Osteocyte (in vitro differentiated cells): ENCODE measurements around the gene TPST2. TPM values are rescaled to one million over a fixed set of nuclear protein-coding genes. Genes with fewer than 3 reads are reported as not detected.
A peak's percentile ranks its signal among the peaks of the same experiment; 100 is the strongest.

Experiments used
- DNase-seq: peaks from one replicate; pipeline ENCODE4 v3.0.0; 2021; ENCODE audit warnings: mixed read lengths; ENCODE audit not compliant: unreplicated experiment; ENCODE audit errors: extremely low spot score
- H3K27ac Mint-ChIP-seq: one replicate; pipeline ENCODE4 v1.8.0; 2021; ENCODE audit warnings: mild to moderate bottlenecking, mixed read lengths; ENCODE audit not compliant: unreplicated experiment
- H3K27me3 Mint-ChIP-seq: one replicate; pipeline ENCODE4 v1.8.0; 2021; ENCODE audit warnings: mixed read lengths; ENCODE audit not compliant: unreplicated experiment
- H3K36me3 Mint-ChIP-seq: one replicate; pipeline ENCODE4 v1.8.0; 2021; ENCODE audit warnings: mixed read lengths; ENCODE audit not compliant: unreplicated experiment
- H3K4me1 Mint-ChIP-seq: one replicate; pipeline ENCODE4 v1.8.0; 2021; ENCODE audit warnings: mixed read lengths; ENCODE audit not compliant: unreplicated experiment
- H3K4me3 Mint-ChIP-seq: one replicate; pipeline ENCODE4 v1.8.0; 2021; ENCODE audit warnings: mild to moderate bottlenecking, moderate library complexity, mixed read lengths; ENCODE audit not compliant: unreplicated experiment
- H3K9me3 Mint-ChIP-seq: one replicate; pipeline ENCODE4 v1.8.0; 2021; ENCODE audit warnings: mixed read lengths; ENCODE audit not compliant: unreplicated experiment
- CTCF ChIP-seq: fragments of 200-600 bp; sonication (generic); IDR thresholded peaks from 2 replicates; pipeline ENCODE4 v1.5.0; 2021; ENCODE audit warnings: antibody characterized with exemption, mild to moderate bottlenecking, moderate library complexity
- total RNA-seq: library from RNA; stranded (reverse); gene quantifications from 2 replicates; pipeline ENCODE4 v1.2.1, GENCODE V29; 2021

Gene TPST2
- total RNA-seq, 1 donor from 2014 or later = 16.3 TPM

- H3K27me3 Mint-ChIP-seq = peaks cover 64% of the 10 kb centered on the region
- TF ChIP-seq CTCF = no peak
- H3K27ac Mint-ChIP-seq = no peak overlapping the region
- H3K4me3 Mint-ChIP-seq = no peak overlapping the region
- no peaks in the 10 kb centered on the region for H3K4me1 Mint-ChIP-seq
- no peaks in the 10 kb centered on the region for H3K9me3 Mint-ChIP-seq
- H3K36me3 Mint-ChIP-seq = no peaks in the 10 kb centered on the region
- no peak for DNase-seq
Measured at GRCh38 chr22:26597026-26597425, 7.1 kb upstream of the TPST2 start.

- Mint-ChIP-seq H3K27ac (no peak overlapping the region), H3K4me3 (no peak overlapping the region), H3K9me3 (no peaks in the 10 kb centered on the region), H3K36me3 (no peaks in the 10 kb centered on the region), H3K4me1 (peaks cover 8% of the 10 kb centered on the region), H3K27me3 (peaks cover 49% of the 10 kb centered on the region)
- no peak for DNase-seq
- TF ChIP-seq CTCF = no peak
Measured at GRCh38 chr22:26593763-26594162, 3.8 kb upstream of the TPST2 start.

GRCh38 chr22:26592421-26592891, 2.5 kb upstream of the TPST2 start:
- peaks cover 14% of the 10 kb centered on the region for H3K4me1 Mint-ChIP-seq

GRCh38 chr22:26589367-26589844, 526 bp downstream of the TPST2 start:
- H3K27ac Mint-ChIP-seq = peak overlapping the region; percentile 23
- H3K36me3 Mint-ChIP-seq = no peaks in the 10 kb centered on the region
- peaks cover 35% of the 10 kb centered on the region for H3K4me1 Mint-ChIP-seq
- peak overlapping the region; percentile 78 for H3K4me3 Mint-ChIP-seq
- peaks cover 20% of the 10 kb centered on the region for H3K27me3 Mint-ChIP-seq
- TF ChIP-seq CTCF = no peak
- no peak for DNase-seq
- no peaks in the 10 kb centered on the region for H3K9me3 Mint-ChIP-seq

More at GRCh38 chr22:26592421-26592891, 2.5 kb upstream of the TPST2 start:
- Mint-ChIP-seq H3K36me3 (no peaks in the 10 kb centered on the region), H3K27me3 (peaks cover 38% of the 10 kb centered on the region), H3K27ac (no peak overlapping the region), H3K4me3 (no peak overlapping the region), H3K9me3 (no peaks in the 10 kb centered on the region)
- no peak for TF ChIP-seq CTCF
- DNase-seq = no peak

GRCh38 chr22:26588729-26589366, 1.1 kb downstream of the TPST2 start:
- Mint-ChIP-seq H3K27me3 (peaks cover 15% of the 10 kb centered on the region), H3K27ac (no peak overlapping the region), H3K9me3 (no peaks in the 10 kb centered on the region), H3K4me3 (peak overlapping the region; percentile 78), H3K36me3 (no peaks in the 10 kb centered on the region), H3K4me1 (peaks cover 40% of the 10 kb centered on the region)
- DNase-seq = no peak
- TF ChIP-seq CTCF = no peak
